ENCODE measurements around the gene SLC43A1.

- TF ChIP-seq POLR2A (IDR thresholded peaks at IDR 0.05), result no peak
- TF ChIP-seq CTCF (IDR thresholded peaks at IDR 0.05 in 4 of 5, conservative IDR thresholded peaks at IDR 0.05 in 1 of 5), result no peak
Observed at GRCh38 chr11:57516061-57516443, 550 bp upstream of the SLC43A1 start.
